Measurements from ENCODE around the gene SUN3. TPM values are rescaled to one million over a fixed set of nuclear protein-coding genes. Genes with fewer than 3 reads are reported as not detected.
A peak's percentile ranks its signal among the peaks of the same experiment; 100 is the strongest.

Gene SUN3
- total and polyA plus RNA-seq, 10 of the 15 experiments (the other 5 are each of a cell fraction or from before 2014, with no cell fraction given), result 0.29 to 0.48 TPM; not detected in 8

DNA sequence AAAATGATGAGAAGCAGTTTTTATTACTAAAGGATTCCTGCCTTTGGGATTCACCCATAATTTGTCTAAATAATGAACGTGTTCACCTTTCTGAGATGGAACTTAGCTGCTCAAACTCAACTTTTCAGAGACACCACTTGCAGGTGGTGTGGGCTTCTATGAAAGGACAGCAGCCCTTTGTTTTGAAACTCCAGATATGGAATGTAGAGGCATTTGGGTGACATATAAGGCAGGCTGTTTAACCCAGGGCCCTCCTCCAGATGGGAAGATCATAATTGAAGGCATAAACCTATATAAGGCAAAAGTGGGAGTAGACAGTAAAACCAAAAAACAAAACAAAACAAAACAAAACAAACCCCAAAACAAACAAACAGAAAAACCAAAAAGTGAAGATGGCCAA is 37.6 kb downstream of the SUN3 start:
- peaks cover 5% of the 10 kb centered on the region; the same call in 1 of the 2 replicates for H3K4me1 ChIP-seq (ENCODE audit: control insufficient read depth, insufficient read depth, low read length)
- BruUV-seq (replicated peaks), result no TSS peak
- H3K27ac ChIP-seq (ENCODE audit: control insufficient read depth, insufficient read depth), result no peak overlapping the region
- ChIA-PET SMC1A (ENCODE audit: uncharacterized antibody, unreplicated experiment) (interaction anchor here (0.9 to 2.3 kb wide), 18 partner anchors 9 to 163 kb away, joined by 3 to 41 read pairs (median 4); no protein-coding TSS in a partner anchor), RAD21 (ENCODE audit: unreplicated experiment) (interaction anchor here (0.6 to 3.3 kb wide), 17 partner anchors 9 to 164 kb away, joined by 3 to 79 read pairs (median 4); partner anchors contain the start of genes PKD1L1 and UPP1), CTCF (interaction anchor here (0.7 to 7.5 kb wide), 26 partner anchors 8 to 164 kb away, joined by 3 to 210 read pairs (median 4); partner anchors contain the start of genes HUS1 and PKD1L1), POLR2A (interaction anchor here (1.0 to 1.9 kb wide), 4 partner anchors 93 to 128 kb away, joined by 3 to 8 read pairs (median 6); partner anchors contain the start of gene UPP1)
- FAIRE-seq (no peak), ATAC-seq (no peak), DNase-seq (ENCODE audit: low read depth, low spot score) (no peak)
- no peak overlapping the region for H3K4me3 ChIP-seq
- WGBS (ENCODE audit: insufficient coverage, insufficient replicate concordance, low lambda C conversion rate, missing lambda C conversion rate), result 0% methylated on average over 1 of the region's 1 CpG
- H4K20me1 ChIP-seq (ENCODE audit: control insufficient read depth, insufficient read depth), result no peaks in the 10 kb centered on the region
- in situ Hi-C loops (cut with MboI), result loop anchor here (5.0 kb wide), 1 partner anchor 116 kb away; no protein-coding TSS in a partner anchor
- no peaks in the 10 kb centered on the region for H3K27me3 ChIP-seq (replicated peaks in 1 of 2; ENCODE audit: control insufficient read depth in 2 of 2, insufficient read depth in 2 of 2, low read length in 1 of 2)
- H2AFZ ChIP-seq (ENCODE audit: control insufficient read depth, low read depth, low read length), result peak overlapping the region; percentile 68
- H3K4me2 ChIP-seq (ENCODE audit: control insufficient read depth, insufficient read depth), result peak overlapping the region; percentile 82
- H3K9me3 ChIP-seq (replicated peaks; ENCODE audit: control insufficient read depth, insufficient read depth, low read length), result no peaks in the 10 kb centered on the region
- H3K36me3 ChIP-seq (ENCODE audit: control insufficient read depth in 2 of 2, insufficient read depth in 2 of 2, low read length in 1 of 2), result no peaks in the 10 kb centered on the region
- H3K9ac ChIP-seq (ENCODE audit: control insufficient read depth, insufficient read depth, low read length), result no peak overlapping the region; the same call in 1 of the 2 replicates
- intact Hi-C loops (cut with micrococcal nuclease; ENCODE audit: unreplicated experiment), result loop anchor here (1.0 to 2.0 kb wide), 2 partner anchors 94 to 119 kb away; no protein-coding TSS in a partner anchor
- no peaks in the 10 kb centered on the region for H3K79me2 ChIP-seq (ENCODE audit: control insufficient read depth, insufficient read depth, low read length)
- no peak for TF ChIP-seq ZNF274 (IDR thresholded peaks at IDR 0.05; ENCODE audit: insufficient read depth, insufficient read length)
- TF ChIP-seq, protein P1, sequence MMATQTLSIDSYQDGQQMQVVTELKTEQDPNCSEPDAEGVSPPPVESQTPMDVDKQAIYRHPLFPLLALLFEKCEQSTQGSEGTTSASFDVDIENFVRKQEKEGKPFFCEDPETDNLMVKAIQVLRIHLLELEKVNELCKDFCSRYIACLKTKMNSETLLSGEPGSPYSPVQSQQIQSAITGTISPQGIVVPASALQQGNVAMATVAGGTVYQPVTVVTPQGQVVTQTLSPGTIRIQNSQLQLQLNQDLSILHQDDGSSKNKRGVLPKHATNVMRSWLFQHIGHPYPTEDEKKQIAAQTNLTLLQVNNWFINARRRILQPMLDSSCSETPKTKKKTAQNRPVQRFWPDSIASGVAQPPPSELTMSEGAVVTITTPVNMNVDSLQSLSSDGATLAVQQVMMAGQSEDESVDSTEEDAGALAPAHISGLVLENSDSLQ (IDR thresholded peaks at IDR 0.05), result no peak
- no peak for TF ChIP-seq SPI1 (IDR thresholded peaks at IDR 0.05; ENCODE audit: borderline replicate concordance, insufficient read depth, low read depth, low read length)
- no peak for TF ChIP-seq PML (IDR thresholded peaks at IDR 0.05; ENCODE audit: low read length)
- TF ChIP-seq FOS (IDR thresholded peaks at IDR 0.05; ENCODE audit: borderline replicate concordance, extremely low read depth, insufficient read length), result no peak
- TF ChIP-seq FOXK2 (IDR thresholded peaks at IDR 0.05), result no peak
- TF ChIP-seq IRF5 (IDR thresholded peaks at IDR 0.05; ENCODE audit: borderline replicate concordance), result no peak
- no peak for TF ChIP-seq IKZF1 (conservative IDR thresholded peaks at IDR 0.05)
- TF ChIP-seq, protein P2, sequence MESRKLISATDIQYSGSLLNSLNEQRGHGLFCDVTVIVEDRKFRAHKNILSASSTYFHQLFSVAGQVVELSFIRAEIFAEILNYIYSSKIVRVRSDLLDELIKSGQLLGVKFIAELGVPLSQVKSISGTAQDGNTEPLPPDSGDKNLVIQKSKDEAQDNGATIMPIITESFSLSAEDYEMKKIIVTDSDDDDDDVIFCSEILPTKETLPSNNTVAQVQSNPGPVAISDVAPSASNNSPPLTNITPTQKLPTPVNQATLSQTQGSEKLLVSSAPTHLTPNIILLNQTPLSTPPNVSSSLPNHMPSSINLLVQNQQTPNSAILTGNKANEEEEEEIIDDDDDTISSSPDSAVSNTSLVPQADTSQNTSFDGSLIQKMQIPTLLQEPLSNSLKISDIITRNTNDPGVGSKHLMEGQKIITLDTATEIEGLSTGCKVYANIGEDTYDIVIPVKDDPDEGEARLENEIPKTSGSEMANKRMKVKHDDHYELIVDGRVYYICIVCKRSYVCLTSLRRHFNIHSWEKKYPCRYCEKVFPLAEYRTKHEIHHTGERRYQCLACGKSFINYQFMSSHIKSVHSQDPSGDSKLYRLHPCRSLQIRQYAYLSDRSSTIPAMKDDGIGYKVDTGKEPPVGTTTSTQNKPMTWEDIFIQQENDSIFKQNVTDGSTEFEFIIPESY (IDR thresholded peaks at IDR 0.05), result no peak
- no peak for TF ChIP-seq ZBED1 (IDR thresholded peaks at IDR 0.05; ENCODE audit: borderline replicate concordance)
- no peak for TF ChIP-seq SIX5 (IDR thresholded peaks at IDR 0.05; ENCODE audit: low read depth, low read length, severe bottlenecking)
- TF ChIP-seq, protein P3, sequence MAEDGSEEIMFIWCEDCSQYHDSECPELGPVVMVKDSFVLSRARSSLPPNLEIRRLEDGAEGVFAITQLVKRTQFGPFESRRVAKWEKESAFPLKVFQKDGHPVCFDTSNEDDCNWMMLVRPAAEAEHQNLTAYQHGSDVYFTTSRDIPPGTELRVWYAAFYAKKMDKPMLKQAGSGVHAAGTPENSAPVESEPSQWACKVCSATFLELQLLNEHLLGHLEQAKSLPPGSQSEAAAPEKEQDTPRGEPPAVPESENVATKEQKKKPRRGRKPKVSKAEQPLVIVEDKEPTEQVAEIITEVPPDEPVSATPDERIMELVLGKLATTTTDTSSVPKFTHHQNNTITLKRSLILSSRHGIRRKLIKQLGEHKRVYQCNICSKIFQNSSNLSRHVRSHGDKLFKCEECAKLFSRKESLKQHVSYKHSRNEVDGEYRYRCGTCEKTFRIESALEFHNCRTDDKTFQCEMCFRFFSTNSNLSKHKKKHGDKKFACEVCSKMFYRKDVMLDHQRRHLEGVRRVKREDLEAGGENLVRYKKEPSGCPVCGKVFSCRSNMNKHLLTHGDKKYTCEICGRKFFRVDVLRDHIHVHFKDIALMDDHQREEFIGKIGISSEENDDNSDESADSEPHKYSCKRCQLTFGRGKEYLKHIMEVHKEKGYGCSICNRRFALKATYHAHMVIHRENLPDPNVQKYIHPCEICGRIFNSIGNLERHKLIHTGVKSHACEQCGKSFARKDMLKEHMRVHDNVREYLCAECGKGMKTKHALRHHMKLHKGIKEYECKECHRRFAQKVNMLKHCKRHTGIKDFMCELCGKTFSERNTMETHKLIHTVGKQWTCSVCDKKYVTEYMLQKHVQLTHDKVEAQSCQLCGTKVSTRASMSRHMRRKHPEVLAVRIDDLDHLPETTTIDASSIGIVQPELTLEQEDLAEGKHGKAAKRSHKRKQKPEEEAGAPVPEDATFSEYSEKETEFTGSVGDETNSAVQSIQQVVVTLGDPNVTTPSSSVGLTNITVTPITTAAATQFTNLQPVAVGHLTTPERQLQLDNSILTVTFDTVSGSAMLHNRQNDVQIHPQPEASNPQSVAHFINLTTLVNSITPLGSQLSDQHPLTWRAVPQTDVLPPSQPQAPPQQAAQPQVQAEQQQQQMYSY (CRISPR knock-in tag; IDR thresholded peaks at IDR 0.05), result no peak
- TF ChIP-seq, protein P4, sequence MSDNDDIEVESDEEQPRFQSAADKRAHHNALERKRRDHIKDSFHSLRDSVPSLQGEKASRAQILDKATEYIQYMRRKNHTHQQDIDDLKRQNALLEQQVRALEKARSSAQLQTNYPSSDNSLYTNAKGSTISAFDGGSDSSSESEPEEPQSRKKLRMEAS (IDR thresholded peaks at IDR 0.05; ENCODE audit: low read depth, low read length), result no peak
- no peak for TF ChIP-seq NR2C2 (IDR thresholded peaks at IDR 0.05; ENCODE audit: borderline replicate concordance, control insufficient read depth, insufficient read length, low read depth)
- TF ChIP-seq POU2F2 (IDR thresholded peaks at IDR 0.05; ENCODE audit: borderline replicate concordance, low read depth, low read length), result no peak
- no peak for TF ChIP-seq NFXL1 (IDR thresholded peaks at IDR 0.05; ENCODE audit: borderline replicate concordance)

Data from GM12878 (cell line).